ENCODE measurements around the gene NUP210.

The NUP210 gene

DNA sequence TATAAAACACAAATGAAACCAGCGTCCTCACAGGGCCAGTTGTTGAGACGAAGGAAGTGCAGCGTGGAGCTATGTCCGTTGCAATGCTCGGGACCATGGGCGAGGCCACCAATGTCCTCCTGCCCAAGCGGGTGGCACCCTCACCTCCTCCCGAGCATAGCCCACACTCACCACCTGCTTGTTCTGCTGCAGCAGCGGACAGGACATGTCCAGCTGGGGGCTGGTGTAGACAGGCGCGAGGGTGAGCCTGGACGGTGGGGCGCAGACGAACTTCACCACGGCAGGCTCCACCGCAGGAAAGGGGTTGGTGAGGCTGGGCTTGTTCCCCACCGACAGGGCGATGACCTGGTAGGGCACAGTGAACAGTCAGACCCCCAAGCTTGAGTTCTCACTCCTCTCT lies 62.1 kb downstream of the NUP210 start:
- no peak overlapping the region for H3K4me3 ChIP-seq (ENCODE audit: low read length)

DNA sequence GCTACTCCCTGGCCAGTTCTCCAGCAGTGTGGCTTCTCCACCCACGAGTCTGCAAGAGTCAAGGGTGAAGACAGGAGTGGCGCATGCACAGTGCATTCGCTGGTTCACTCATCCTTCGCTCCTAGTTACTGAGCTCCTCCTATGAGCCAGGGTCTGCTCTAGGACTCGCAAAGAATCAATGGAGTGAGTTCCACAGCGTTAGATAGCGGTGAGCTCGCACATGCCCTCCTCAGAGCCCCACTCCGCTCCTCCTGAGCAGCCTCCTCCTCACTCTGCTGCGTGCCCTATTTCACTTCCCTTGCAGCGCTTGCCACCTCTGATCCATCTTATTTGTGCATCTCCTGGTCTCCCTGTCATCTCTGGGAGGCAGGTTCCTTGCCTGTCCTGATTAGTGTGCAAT lies 63.0 kb downstream of the NUP210 start:
- DNase-seq (ENCODE audit: low read depth): no peak
- TF ChIP-seq, protein P1, sequence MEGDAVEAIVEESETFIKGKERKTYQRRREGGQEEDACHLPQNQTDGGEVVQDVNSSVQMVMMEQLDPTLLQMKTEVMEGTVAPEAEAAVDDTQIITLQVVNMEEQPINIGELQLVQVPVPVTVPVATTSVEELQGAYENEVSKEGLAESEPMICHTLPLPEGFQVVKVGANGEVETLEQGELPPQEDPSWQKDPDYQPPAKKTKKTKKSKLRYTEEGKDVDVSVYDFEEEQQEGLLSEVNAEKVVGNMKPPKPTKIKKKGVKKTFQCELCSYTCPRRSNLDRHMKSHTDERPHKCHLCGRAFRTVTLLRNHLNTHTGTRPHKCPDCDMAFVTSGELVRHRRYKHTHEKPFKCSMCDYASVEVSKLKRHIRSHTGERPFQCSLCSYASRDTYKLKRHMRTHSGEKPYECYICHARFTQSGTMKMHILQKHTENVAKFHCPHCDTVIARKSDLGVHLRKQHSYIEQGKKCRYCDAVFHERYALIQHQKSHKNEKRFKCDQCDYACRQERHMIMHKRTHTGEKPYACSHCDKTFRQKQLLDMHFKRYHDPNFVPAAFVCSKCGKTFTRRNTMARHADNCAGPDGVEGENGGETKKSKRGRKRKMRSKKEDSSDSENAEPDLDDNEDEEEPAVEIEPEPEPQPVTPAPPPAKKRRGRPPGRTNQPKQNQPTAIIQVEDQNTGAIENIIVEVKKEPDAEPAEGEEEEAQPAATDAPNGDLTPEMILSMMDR (conservative IDR thresholded peaks at IDR 0.05; ENCODE audit: low read length): no peak

More for the DNA sequence above, 62.1 kb downstream of the NUP210 start:
- TF ChIP-seq, protein P1 (conservative IDR thresholded peaks at IDR 0.05; ENCODE audit: low read length): no peak
- no peak for DNase-seq (ENCODE audit: low read depth)

DNA sequence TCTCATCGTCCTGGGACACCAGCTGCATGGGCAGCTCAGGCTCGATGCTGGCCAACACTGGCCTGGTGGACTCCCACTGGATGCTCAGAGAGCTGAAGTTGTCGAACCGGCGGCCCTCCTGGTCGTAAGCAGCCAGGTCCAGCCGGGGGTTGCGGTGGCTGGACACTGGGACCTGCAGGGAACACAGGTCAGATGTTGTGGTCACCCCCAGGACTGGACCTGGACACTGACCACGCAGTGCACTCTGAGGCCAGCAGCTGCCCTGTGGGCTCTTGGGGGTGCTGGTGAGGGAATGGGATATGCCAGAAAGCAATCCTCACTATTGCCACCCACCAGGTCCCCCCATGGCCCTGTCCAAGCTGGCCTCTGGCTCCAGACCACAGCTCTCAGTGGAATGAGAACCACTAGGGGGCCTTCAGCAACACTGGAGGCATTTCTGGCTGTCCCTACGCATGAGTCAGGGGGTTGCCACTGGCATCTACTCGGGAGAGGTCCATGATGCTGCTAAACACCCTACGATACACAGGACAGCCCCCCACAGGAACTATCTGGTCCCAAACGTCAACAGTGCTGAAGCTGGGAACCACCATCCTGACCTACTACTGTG lies 66.1 kb downstream of the NUP210 start:
- H3K4me3 ChIP-seq (ENCODE audit: low read length): no peak overlapping the region
- no peak for DNase-seq (ENCODE audit: low read depth)
- TF ChIP-seq, protein P1 (conservative IDR thresholded peaks at IDR 0.05; ENCODE audit: low read length): peak; percentile 32

More for the DNA sequence above, 63.0 kb downstream of the NUP210 start:
- no peak overlapping the region for H3K4me3 ChIP-seq (ENCODE audit: low read length)

DNA sequence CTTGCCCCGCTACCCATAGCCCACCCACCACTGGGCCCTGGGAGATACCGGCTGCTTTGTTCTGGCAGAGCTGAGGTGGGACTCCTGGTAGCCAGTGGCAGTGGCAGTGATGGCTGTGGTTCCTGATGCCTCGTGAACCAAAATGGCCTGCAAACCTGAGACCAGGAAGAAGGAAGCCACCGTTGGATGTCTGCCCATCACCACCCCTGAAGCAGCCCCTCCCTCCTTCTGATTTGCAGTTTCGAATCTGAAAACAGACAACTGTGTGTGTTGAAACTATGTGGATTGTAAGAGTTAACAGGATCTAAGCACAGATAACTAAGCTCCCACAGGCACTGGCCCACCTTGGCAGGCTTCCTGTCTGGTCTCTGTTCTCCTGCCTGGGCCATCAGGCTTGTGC lies 66.6 kb downstream of the NUP210 start:
- TF ChIP-seq, protein P1 (conservative IDR thresholded peaks at IDR 0.05; ENCODE audit: low read length): no peak
- H3K4me3 ChIP-seq (ENCODE audit: low read length): no peak overlapping the region
- DNase-seq (ENCODE audit: low read depth): no peak

DNA sequence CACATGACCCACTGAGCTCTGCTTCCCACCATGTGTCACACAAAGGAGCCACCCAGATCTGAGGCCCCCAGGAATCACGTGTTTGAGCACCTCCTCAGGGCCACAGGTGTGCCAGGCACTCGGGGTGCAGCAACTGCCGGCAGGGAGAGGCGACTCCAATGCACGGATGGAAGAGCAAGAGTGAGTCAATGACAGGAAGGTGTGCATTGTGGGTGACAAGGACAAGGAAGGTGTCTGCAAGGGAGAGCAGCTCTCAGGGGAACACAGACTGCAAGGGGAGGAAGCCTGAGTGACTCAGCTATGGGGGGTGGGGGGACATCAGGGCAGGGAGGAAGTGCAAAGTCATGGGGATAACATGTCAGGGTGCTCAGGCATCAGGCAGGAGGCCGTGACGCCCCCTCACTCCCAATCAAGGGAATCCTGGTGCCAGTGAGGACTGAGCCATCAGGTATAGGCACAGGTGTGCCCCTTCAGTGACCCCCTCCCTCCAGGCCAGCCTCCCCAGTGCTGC lies 67.4 kb downstream of the NUP210 start:
- peak; percentile 28 for DNase-seq (ENCODE audit: low read depth)
- TF ChIP-seq, protein P1 (conservative IDR thresholded peaks at IDR 0.05; ENCODE audit: low read length): no peak
- H3K4me3 ChIP-seq (ENCODE audit: low read length): no peak overlapping the region

DNA sequence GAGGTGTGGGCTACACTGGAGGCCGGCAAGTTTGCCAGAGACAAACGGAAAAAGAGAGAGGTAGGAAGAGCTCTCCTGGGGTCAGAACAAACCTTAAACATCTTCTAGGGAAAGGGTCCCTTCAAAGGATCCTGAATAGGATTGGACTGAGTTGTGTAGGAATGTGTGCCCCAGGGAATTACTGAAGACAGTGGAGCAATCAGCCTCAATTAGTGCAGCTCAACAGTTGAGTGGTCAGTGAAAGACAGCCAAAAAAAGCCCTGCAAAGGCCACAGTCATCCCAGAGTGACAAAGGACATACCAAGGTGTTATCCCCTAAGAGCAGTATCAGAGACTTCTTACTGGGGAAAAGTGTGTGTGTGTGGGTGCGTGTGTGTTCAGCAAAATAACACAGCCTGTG lies 70.3 kb downstream of the NUP210 start:
- no peak for DNase-seq (ENCODE audit: low read depth)
- H3K4me3 ChIP-seq (ENCODE audit: low read length): no peak overlapping the region
- TF ChIP-seq, protein P1 (conservative IDR thresholded peaks at IDR 0.05; ENCODE audit: low read length): no peak

DNA sequence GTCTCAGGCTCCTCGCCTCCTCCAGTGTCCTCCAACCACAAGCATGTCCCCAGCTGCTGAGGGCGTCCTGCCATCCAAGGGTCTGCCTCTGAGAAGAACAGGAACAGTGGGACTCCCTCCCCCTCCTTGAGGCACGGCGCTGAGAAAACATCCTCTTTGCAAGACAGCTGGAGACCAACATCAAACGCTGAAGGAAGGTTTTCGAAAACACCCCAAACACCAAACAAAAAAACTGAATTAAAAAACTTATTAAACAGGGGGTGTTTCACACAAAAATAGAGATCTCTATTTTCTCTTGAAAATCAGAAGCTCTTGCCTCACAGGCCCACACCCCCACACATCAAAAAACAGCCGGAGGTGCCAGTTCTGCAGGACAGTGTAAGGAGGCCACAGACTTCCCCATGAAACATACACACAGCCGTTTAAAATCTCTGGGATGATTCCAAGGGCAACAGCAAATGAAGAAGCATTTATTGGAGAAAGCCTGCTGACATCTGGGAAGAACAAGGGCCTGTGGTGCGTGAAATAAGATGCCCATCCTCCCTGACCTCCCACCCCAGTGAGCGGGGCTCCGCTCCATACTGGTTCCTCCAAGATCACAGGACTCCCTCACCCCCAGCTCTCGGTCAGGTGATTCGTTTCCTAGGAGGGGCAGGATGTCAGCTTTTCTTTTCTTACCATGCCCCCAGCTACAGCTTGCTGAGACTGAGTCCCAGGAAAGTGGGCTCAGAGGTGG lies 71.3 kb downstream of the NUP210 start:
- peak; percentile 9 for DNase-seq (ENCODE audit: low read depth)
- H3K4me3 ChIP-seq (ENCODE audit: low read length): no peak overlapping the region
- TF ChIP-seq, protein P1 (conservative IDR thresholded peaks at IDR 0.05; ENCODE audit: low read length): no peak

Measured in AG10803 (cell line).